ENCODE measurements around the gene FRMD1. TPM values are rescaled to one million over a fixed set of nuclear protein-coding genes. Genes with fewer than 3 reads are reported as not detected.
A peak's percentile ranks its signal among the peaks of the same experiment; 100 is the strongest.

The FRMD1 gene
- under 1 TPM; 0.09 to 0.55 (median 0.22) TPM for polyA plus RNA-seq (ENCODE audit: insufficient read length in 10 of 10)
- long read RNA-seq, donor 1, result 0 reads
- long read RNA-seq, donor 2, result 0 reads
- long read RNA-seq, donor 3, result 0 reads
- long read RNA-seq, donor 4, result 0 reads
- long read RNA-seq, donor 5, result 0 reads
- long read RNA-seq, donor 6, result 0 reads
- long read RNA-seq, donor 7, result 0 reads
- long read RNA-seq, donor 8, result 0 reads
- long read RNA-seq, donor 9, result 0 reads

- DNase-seq, result peak in 1 of 3 donors; percentile 37
These were observed at the start of gene FRMD1 for GRCh38 chr6:168078943-168079405. FRMD1 (minus strand) TSS chr6:168079212; CDS start chr6:168079094, 118 bp downstream.

- no peak for DNase-seq
These were observed 49.1 kb upstream of the FRMD1 start for GRCh38 chr6:168128006-168128630.

- DNase-seq, result no peak
These were observed 48.4 kb upstream of the FRMD1 start for GRCh38 chr6:168127384-168127868.

- no peak for DNase-seq
These were observed 47.8 kb upstream of the FRMD1 start for GRCh38 chr6:168126566-168127383.

GRCh38 chr6:168125429-168126001 lies 46.5 kb upstream of the FRMD1 start:
- DNase-seq, result no peak

GRCh38 chr6:168124921-168125320 lies 45.9 kb upstream of the FRMD1 start:
- DNase-seq, result no peak

GRCh38 chr6:168124158-168124557 lies 45.1 kb upstream of the FRMD1 start:
- no peak for DNase-seq

- no peak for DNase-seq
These were observed 44.3 kb upstream of the FRMD1 start for GRCh38 chr6:168123165-168123911.

GRCh38 chr6:168122521-168122920 lies 43.5 kb upstream of the FRMD1 start:
- DNase-seq, result no peak

- DNase-seq, result no peak
These were observed 43.0 kb upstream of the FRMD1 start for GRCh38 chr6:168122011-168122410.

GRCh38 chr6:168121303-168121665 lies 42.3 kb upstream of the FRMD1 start:
- DNase-seq, result no peak

- DNase-seq, result no peak
These were observed 41.6 kb upstream of the FRMD1 start for GRCh38 chr6:168120390-168121302.

- DNase-seq, result no peak
These were observed 40.5 kb upstream of the FRMD1 start for GRCh38 chr6:168119539-168119938.

GRCh38 chr6:168118935-168119334 lies 39.9 kb upstream of the FRMD1 start:
- no peak for DNase-seq

- no peak for DNase-seq
These were observed 38.9 kb upstream of the FRMD1 start for GRCh38 chr6:168117942-168118341.

GRCh38 chr6:168116975-168117899 lies 38.2 kb upstream of the FRMD1 start:
- DNase-seq, result no peak

GRCh38 chr6:168116438-168116974 lies 37.5 kb upstream of the FRMD1 start:
- no peak for DNase-seq

- DNase-seq, result no peak
These were observed 36.9 kb upstream of the FRMD1 start for GRCh38 chr6:168115748-168116437.

Measured in muscle of back (tissue), 13 donors.